H1 (cell line): Measurements from ENCODE around the gene IL6R. TPM values are rescaled to one million over a fixed set of nuclear protein-coding genes. Genes with fewer than 3 reads are reported as not detected.

Experiments
- CTCF ChIA-PET: fragments of 300-600 bp; sonication (Branson Sonifier 250); formaldehyde crosslinking; loops from one replicate; lab custom pipeline; 2021; ENCODE audit not compliant: partially characterized antibody; lab: Charles Lee
- POLR2A ChIA-PET: fragments of 300-600 bp; sonication (Branson Sonifier 250); formaldehyde crosslinking; loops from one replicate; lab custom pipeline; 2021; ENCODE audit warnings: inconsistent platforms; ENCODE audit not compliant: partially characterized antibody; lab: Charles Lee
- DNase-seq, 2 experiments: peaks; one replicate each; pipeline versions ENCODE4 v3.0.0 to v3.0.0-alpha.2; 2010 to 2022; ENCODE audit warnings: low spot score in 2 of 2, low read depth in 1 of 2, mixed read lengths in 1 of 2
- FAIRE-seq: peaks from 2 replicates; lab custom pipeline; 2011; peaks lifted over from hg19 to GRCh38; lab: Jason Lieb, UNC
- H2AFZ ChIP-seq: 2 replicates; pipeline ENCODE4 v1.8.1; 2012; ENCODE audit warnings: low read length, inconsistent platforms
- H2AK5ac ChIP-seq: 2 replicates; pipeline ENCODE4 v1.6.1; 2013; ENCODE audit warnings: low read depth, low read length
- H2BK120ac ChIP-seq: replicated peaks from 2 replicates; pipeline ENCODE3; 2013; ENCODE audit warnings: low read depth, low read length, inconsistent platforms
- H2BK12ac ChIP-seq: 2 replicates; pipeline ENCODE4 v1.6.1; 2013; ENCODE audit warnings: low read depth, low read length
- H2BK15ac ChIP-seq: 2 replicates; pipeline ENCODE4 v1.6.1; 2013; ENCODE audit warnings: low read length
- H2BK20ac ChIP-seq: 2 replicates; pipeline ENCODE4 v1.6.1; 2013; ENCODE audit warnings: low read length
- H2BK5ac ChIP-seq: 2 replicates; pipeline ENCODE4 v1.6.1; 2013; ENCODE audit warnings: low read depth, low read length
- H3K14ac ChIP-seq: 2 replicates; pipeline ENCODE4 v1.6.1; 2013; ENCODE audit warnings: inconsistent platforms; ENCODE audit not compliant: insufficient read length
- H3K18ac ChIP-seq: 2 replicates; pipeline ENCODE4 v1.6.1; 2013; ENCODE audit warnings: low read length; ENCODE audit errors: extremely low read depth
- H3K23ac ChIP-seq: 2 replicates; pipeline ENCODE4 v1.6.1; 2013; ENCODE audit warnings: inconsistent platforms; ENCODE audit not compliant: insufficient read length
- H3K23me2 ChIP-seq: 2 replicates; pipeline ENCODE4 v1.6.1; 2013; ENCODE audit warnings: low read depth, low read length
- H3K27ac ChIP-seq: 2 replicates; pipeline ENCODE4 v1.6.1; 2011; ENCODE audit warnings: low read depth, low read length, inconsistent platforms
- H3K27me3 ChIP-seq, 4 experiments: replicated peaks in 1 of 4; 1 replicate in 1 of 4; 2 replicates in 3 of 4; pipeline versions ENCODE4 v1.6.1 to v1.8.1; 2011 to 2013; ENCODE audit warnings: low read length in 3 of 4, mild to moderate bottlenecking in 3 of 4, inconsistent platforms in 2 of 4, mixed read lengths in 2 of 4, moderate library complexity in 1 of 4; ENCODE audit not compliant: control insufficient read depth in 3 of 4, insufficient read depth in 3 of 4; ENCODE audit errors: extremely low read depth in 1 of 4
- H3K36me3 ChIP-seq, 4 experiments: 2 replicates each; pipeline versions ENCODE4 v1.6.1 to v1.8.1; 2011 to 2013; ENCODE audit warnings: mild to moderate bottlenecking in 4 of 4, low read length in 3 of 4, moderate library complexity in 2 of 4, control low read depth in 1 of 4, inconsistent platforms in 1 of 4; ENCODE audit not compliant: insufficient read depth in 4 of 4, control insufficient read depth in 2 of 4
- H3K4ac ChIP-seq: replicated peaks from 2 replicates; pipeline ENCODE3; 2013; ENCODE audit warnings: low read length, low read depth, mixed read lengths, inconsistent platforms; ENCODE audit not compliant: insufficient read length
- H3K4me1 ChIP-seq, 4 experiments: replicated peaks in 1 of 4; 1 replicate in 1 of 4; 2 replicates in 3 of 4; pipeline versions ENCODE4 v1.6.1 to v1.8.1; 2011 to 2013; ENCODE audit warnings: low read length in 3 of 4, inconsistent platforms in 2 of 4, mixed read lengths in 1 of 4; ENCODE audit not compliant: insufficient read depth in 4 of 4, control insufficient read depth in 3 of 4
- H3K4me2 ChIP-seq, 2 experiments: 2 replicates each; pipeline versions ENCODE4 v1.6.1 to v1.8.1; 2011 to 2013; ENCODE audit warnings: low read depth in 2 of 2, low read length in 2 of 2, control low read depth in 1 of 2, inconsistent platforms in 1 of 2, mild to moderate bottlenecking in 1 of 2; ENCODE audit not compliant: insufficient read depth in 1 of 2
- H3K4me3 ChIP-seq, 4 experiments: fragments of 200-600, 300-600 bp in 1 of 4; sonication (generic), shearing (Covaris generic), sonication (Bioruptor Twin) in 1 of 4; 2 replicates each; pipeline versions ENCODE4 v1.5.1 to v1.8.1; 2011 to 2016; ENCODE audit warnings: low read length in 4 of 4, low read depth in 3 of 4, control low read depth in 2 of 4, inconsistent platforms in 2 of 4, mild to moderate bottlenecking in 2 of 4, mixed read lengths in 1 of 4, moderate library complexity in 1 of 4; ENCODE audit not compliant: insufficient read depth in 2 of 4; ENCODE audit errors: extremely low read depth in 1 of 4
- H3K56ac ChIP-seq: replicated peaks from 2 replicates; pipeline ENCODE3; 2013; ENCODE audit warnings: low read depth, mild to moderate bottlenecking, mixed read lengths, low read length, inconsistent platforms; ENCODE audit not compliant: insufficient read length
- H3K79me1 ChIP-seq: 2 replicates; pipeline ENCODE4 v1.6.1; 2013; ENCODE audit warnings: low read depth, low read length, control low read depth
- H3K79me2 ChIP-seq, 2 experiments: 2 replicates each; pipeline versions ENCODE4 v1.6.1 to v1.8.1; 2012 to 2013; ENCODE audit warnings: low read length in 2 of 2, mild to moderate bottlenecking in 2 of 2, inconsistent platforms in 1 of 2; ENCODE audit not compliant: insufficient read depth in 2 of 2, control insufficient read depth in 1 of 2
- H3K9ac ChIP-seq, 4 experiments: replicated peaks in 1 of 4; 1 replicate in 1 of 4; 2 replicates in 3 of 4; pipeline versions ENCODE4 v1.6.1 to v1.8.1; 2011 to 2013; ENCODE audit warnings: low read depth in 3 of 4, low read length in 3 of 4, control low read depth in 2 of 4, mild to moderate bottlenecking in 2 of 4, moderate library complexity in 2 of 4, inconsistent platforms in 1 of 4; ENCODE audit errors: extremely low read depth in 1 of 4
- H3K9me3 ChIP-seq, 2 experiments: 2 replicates each; pipeline versions ENCODE4 v1.6.1 to v1.8.1; 2012 to 2013; ENCODE audit warnings: mild to moderate bottlenecking in 2 of 2, moderate library complexity in 2 of 2, control low read depth in 1 of 2, inconsistent platforms in 1 of 2, low read depth in 1 of 2, low read length in 1 of 2, mixed read lengths in 1 of 2; ENCODE audit not compliant: insufficient read depth in 2 of 2
- H4K20me1 ChIP-seq, 2 experiments: replicated peaks in 1 of 2; 2 replicates each; pipeline versions ENCODE3 to v1.8.1; 2011 to 2013; ENCODE audit warnings: inconsistent platforms in 2 of 2, low read length in 2 of 2, mild to moderate bottlenecking in 1 of 2; ENCODE audit not compliant: insufficient read depth in 2 of 2, control insufficient read depth in 1 of 2
- H4K5ac ChIP-seq: 2 replicates; pipeline ENCODE4 v1.6.1; 2013; ENCODE audit warnings: low read length, low read depth, mixed read lengths, inconsistent platforms; ENCODE audit not compliant: insufficient read length
- H4K8ac ChIP-seq: 2 replicates; pipeline ENCODE4 v1.8.0; 2013; ENCODE audit warnings: mild to moderate bottlenecking, moderate library complexity, low read length, inconsistent platforms; ENCODE audit not compliant: insufficient read depth; ENCODE audit errors: extremely low read depth
- H4K91ac ChIP-seq: replicated peaks from 2 replicates; pipeline ENCODE3; 2013; ENCODE audit warnings: low read length, mixed read lengths, inconsistent platforms; ENCODE audit not compliant: insufficient read length
- CREB1 ChIP-seq: IDR thresholded peaks from 2 replicates; pipeline ENCODE4 v1.6.1; 2012; ENCODE audit warnings: inconsistent platforms
- EZH2 ChIP-seq: fragments of 200-600 bp; sonication (generic); IDR thresholded peaks from 2 replicates; pipeline ENCODE4 v1.7.1; 2012; ENCODE audit warnings: low read depth, mild to moderate bottlenecking, moderate library complexity, low read length, inconsistent platforms; ENCODE audit not compliant: severe bottlenecking
- HDAC6 ChIP-seq: IDR thresholded peaks from one replicate; pipeline ENCODE4 v1.7.1; 2012; ENCODE audit warnings: low read depth, mild to moderate bottlenecking, inconsistent platforms, low read length, moderate library complexity
- KDM1A ChIP-seq: fragments of 200-600, 300-600 bp; sonication (generic); IDR thresholded peaks from 2 replicates; pipeline ENCODE4 v1.7.1; 2016; ENCODE audit warnings: mild to moderate bottlenecking, low read length, borderline replicate concordance
- POU5F1 ChIP-seq: IDR thresholded peaks from 2 replicates; pipeline ENCODE4 v1.6.1; 2011; ENCODE audit warnings: low read depth, mild to moderate bottlenecking, low read length, moderate library complexity
- SIN3A ChIP-seq, 2 experiments: IDR thresholded peaks in 1 of 2; conservative IDR thresholded peaks in 1 of 2; 2 replicates each; pipeline ENCODE4 v1.6.1; 2011 to 2012; ENCODE audit warnings: low read length in 2 of 2, improper control_type of control experiment in 1 of 2, low read depth in 1 of 2, mild to moderate bottlenecking in 1 of 2
- SIX5 ChIP-seq: IDR thresholded peaks from 2 replicates; pipeline ENCODE4 v1.6.1; 2011; ENCODE audit warnings: mild to moderate bottlenecking, low read depth, low read length
- SRF ChIP-seq: IDR thresholded peaks from 2 replicates; pipeline ENCODE4 v1.6.1; 2011; ENCODE audit warnings: mild to moderate bottlenecking, low read depth, low read length, moderate library complexity
- WGBS, 2 experiments: shearing (Covaris generic) in 1 of 2; methylation state at CpG; one replicate each; pipeline versions ENCODE4 v1.1.6 to v1.1.7; 2013 to 2015; ENCODE audit warnings: low lambda C conversion rate in 2 of 2, mixed read lengths in 2 of 2, inconsistent platforms in 1 of 2, low coverage in 1 of 2, missing lambda C conversion rate in 1 of 2; ENCODE audit not compliant: insufficient replicate concordance in 2 of 2, insufficient coverage in 1 of 2, insufficient read length in 1 of 2; ENCODE audit errors: extremely low coverage in 1 of 2, missing lambda C conversion rate in 1 of 2; 5-methylcytosine and 5-hydroxymethylcytosine counted together
- polyA plus RNA-seq, 7 experiments: library from polyadenylated mRNA; depleted of rRNA in 3 of 7; stranded (reverse) in 5 of 7; unstranded in 2 of 7; fragments of >200 nt in 5 of 7; fragments of 200-250 nt in 2 of 7; gene quantifications; 1 replicate in 5 of 7; 2 replicates in 1 of 7; 4 replicates in 1 of 7; pipeline versions ENCODE4 v1.2.1 to v1.2.3, GENCODE V29; 2011 to 2013; ENCODE audit warnings: missing spikeins in 2 of 7, mixed read lengths in 2 of 7
- total RNA-seq: library from RNA; stranded (reverse); fragmentation: NEBNext Ultra II Directional; extraction: Animal tissue kit (Norgen Biotek cat#: 25700); gene quantifications from 2 replicates; pipeline ENCODE4 v1.2.1, GENCODE V29; 2021

IL6R gene
- total and polyA plus RNA-seq, 2 of the 8 experiments (the other 6 are each of a cell fraction or from before 2014, with no cell fraction given): 2.3 to 3.0 TPM

- 82% methylated on average over 9 of the region's 9 CpGs; no CpG with 5 or more reads in 1 of the 2 experiments for WGBS, 2 experiments
- Histone ChIP-seq H3K4me1 (peaks cover 8 to 20% (median 16%) of the 10 kb centered on the region in 4 experiments), H3K79me2 (no peaks in the 10 kb centered on the region), H3K4ac (no peak overlapping the region), H3K4me2 (no peak overlapping the region), H4K5ac (no peak overlapping the region), H2BK15ac (0 out of 2 replicates have a peak overlapping the region, but pooled peaks have one; percentile 61), H2AK5ac (0 out of 2 replicates have a peak overlapping the region, but pooled peaks have one; percentile 86), H2BK20ac (no peak overlapping the region)
- CTCF ChIA-PET: interaction anchor here (0.6 to 2.7 kb wide), 5 partner anchors 9 to 113 kb away, joined by 3 to 7 read pairs (median 5); no protein-coding TSS in a partner anchor
- no peak for FAIRE-seq
- TF ChIP-seq KDM1A (no peak), HDAC6 (no peak), SIN3A (conservative IDR thresholded peaks at IDR 0.05 in 1 of 2, IDR thresholded peaks at IDR 0.05 in 1 of 2; ENCODE audit: low read depth in 1 of 2, low read length in 2 of 2) (no peak), POU5F1 (no peak), SIX5 (no peak), CREB1 (no peak), EZH2 (no peak), SRF (no peak)
- TF ChIP-seq, all 59 proteins: peak for 0
- H4K20me1 ChIP-seq: no peaks in the 10 kb centered on the region
- no peak overlapping the region for H3K23ac ChIP-seq
- H3K79me1 ChIP-seq: no peaks in the 10 kb centered on the region
- POLR2A ChIA-PET: no interaction called here
- peak overlapping the region; percentile 78 for H3K18ac ChIP-seq
- H3K27ac ChIP-seq: no peak overlapping the region
- H3K9ac ChIP-seq: no peak overlapping the region
- no peak overlapping the region for H2BK120ac ChIP-seq
- no peak overlapping the region; the same call in 1 of the 2 replicates for H4K8ac ChIP-seq
- no peak overlapping the region for H4K91ac ChIP-seq
- no peaks in the 10 kb centered on the region for H3K36me3 ChIP-seq
- H3K14ac ChIP-seq: no peak overlapping the region
- H2BK12ac ChIP-seq: peak overlapping the region; percentile 77; the same call in 1 of the 2 replicates
- peaks cover 0 to 2% (median 0%) of the 10 kb centered on the region in 4 experiments; a peak in 1 of 7 replicates for H3K27me3 ChIP-seq
- no peak for DNase-seq
- H3K56ac ChIP-seq: no peak overlapping the region
- H3K23me2 ChIP-seq: no peaks in the 10 kb centered on the region
- H3K4me3 ChIP-seq: no peak overlapping the region
- no peaks in the 10 kb centered on the region for H3K9me3 ChIP-seq
- H2BK5ac ChIP-seq: no peak overlapping the region
- H2AFZ ChIP-seq: no peak overlapping the region
Observed at GRCh38 chr1:154433161-154433764, 28.1 kb downstream of the IL6R start.
